Right lung (tissue), 5 donors: ENCODE measurements around the gene AGMO. TPM values are rescaled to one million over a fixed set of nuclear protein-coding genes. Genes with fewer than 3 reads are reported as not detected.

Experiments used
- DNase-seq, 2 donors: peaks; one replicate each; pipeline ENCODE4 v3.0.0-alpha.2; 2013
- polyA plus RNA-seq, 5 donors: library from polyadenylated mRNA; unstranded; fragments of 120-200 nt; gene quantifications; one replicate each; pipeline versions ENCODE4 v1.2.1 to v1.2.3, GENCODE V29; 2013; ENCODE audit warnings: inconsistent platforms in 1 of 5, low replicate concordance in 1 of 5; ENCODE audit not compliant: insufficient read length in 5 of 5, insufficient read depth in 1 of 5

Gene AGMO
- polyA plus RNA-seq, 5 donors: 0.36 to 0.79 (median 0.69) TPM

DNA sequence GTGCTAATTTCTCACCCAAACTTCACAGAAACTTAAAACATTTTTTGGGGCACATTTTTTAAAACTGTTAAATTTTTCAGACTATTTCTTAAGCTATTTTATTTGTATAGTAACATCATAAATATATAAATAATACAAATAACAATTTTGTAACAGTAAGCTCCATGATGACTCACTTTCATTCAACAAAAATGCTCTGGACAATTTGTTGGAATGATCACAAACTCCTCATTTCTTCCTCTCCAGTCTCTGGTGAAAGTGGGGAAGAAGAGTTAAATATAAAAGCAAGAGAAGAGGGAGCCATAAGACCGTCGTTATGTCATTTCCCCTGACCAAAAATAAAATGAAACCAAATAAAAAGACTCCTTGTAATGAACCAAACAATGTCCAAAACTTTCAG, 162.4 kb downstream of the AGMO start:
- DNase-seq: no peak

DNA sequence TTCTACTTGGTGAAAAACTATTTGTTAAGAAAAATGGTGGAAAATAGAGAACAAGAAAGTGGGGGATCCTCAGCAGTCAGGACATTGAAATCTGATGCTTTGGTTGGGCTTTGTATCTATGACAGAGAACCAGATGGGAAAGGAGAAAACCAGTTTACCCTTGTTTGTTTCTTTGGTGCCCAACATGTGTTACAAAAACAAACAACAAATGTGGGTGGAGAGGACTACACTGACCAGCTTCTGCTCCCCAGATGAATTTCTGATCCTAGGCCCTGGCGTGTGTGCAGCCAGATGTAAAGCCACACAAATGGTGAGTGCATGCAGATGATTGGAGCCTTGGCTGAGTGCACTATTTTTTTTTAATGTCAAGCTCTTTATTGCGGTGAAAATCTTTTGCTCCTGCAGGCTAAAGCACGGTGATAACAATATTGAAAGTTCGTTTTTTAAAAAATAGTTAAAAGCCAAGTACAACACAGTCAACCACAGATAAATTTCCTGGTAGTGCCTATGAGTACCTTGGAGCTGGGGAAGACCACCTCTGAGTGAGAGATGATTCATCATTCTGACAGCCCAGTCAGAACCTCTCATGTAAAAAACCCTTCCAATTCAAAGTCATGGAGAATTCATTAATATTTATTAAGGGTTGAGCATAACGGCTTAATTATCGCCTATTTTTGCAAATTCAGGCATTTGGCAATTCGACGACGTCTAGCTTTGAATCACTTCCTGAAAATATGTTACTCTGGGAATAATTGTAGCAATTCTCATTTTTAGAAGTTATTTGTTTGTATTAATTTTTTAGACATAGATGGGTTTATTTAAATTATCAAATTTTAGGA, 163.7 kb downstream of the AGMO start:
- no peak for DNase-seq

DNA sequence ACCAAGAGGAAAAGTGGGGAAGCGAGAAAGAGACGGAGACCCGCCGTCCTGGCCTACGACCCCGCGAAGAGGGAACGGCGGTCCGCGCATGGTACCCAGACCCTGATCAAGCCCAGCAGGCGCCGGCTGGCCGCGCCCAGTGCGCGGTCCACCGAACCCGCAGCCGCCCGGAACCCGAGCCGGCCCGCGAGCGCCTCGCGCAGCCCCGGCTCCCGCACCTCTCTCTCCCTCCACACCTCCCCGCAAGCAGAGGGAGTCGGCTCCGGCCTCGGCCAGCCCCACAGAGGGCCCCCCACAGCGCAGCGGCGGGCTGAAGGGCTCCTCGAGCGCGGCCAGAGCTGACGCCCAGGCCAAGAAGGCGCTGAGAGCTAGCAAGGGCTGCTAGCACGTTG, 164.7 kb downstream of the AGMO start:
- DNase-seq: no peak

DNA sequence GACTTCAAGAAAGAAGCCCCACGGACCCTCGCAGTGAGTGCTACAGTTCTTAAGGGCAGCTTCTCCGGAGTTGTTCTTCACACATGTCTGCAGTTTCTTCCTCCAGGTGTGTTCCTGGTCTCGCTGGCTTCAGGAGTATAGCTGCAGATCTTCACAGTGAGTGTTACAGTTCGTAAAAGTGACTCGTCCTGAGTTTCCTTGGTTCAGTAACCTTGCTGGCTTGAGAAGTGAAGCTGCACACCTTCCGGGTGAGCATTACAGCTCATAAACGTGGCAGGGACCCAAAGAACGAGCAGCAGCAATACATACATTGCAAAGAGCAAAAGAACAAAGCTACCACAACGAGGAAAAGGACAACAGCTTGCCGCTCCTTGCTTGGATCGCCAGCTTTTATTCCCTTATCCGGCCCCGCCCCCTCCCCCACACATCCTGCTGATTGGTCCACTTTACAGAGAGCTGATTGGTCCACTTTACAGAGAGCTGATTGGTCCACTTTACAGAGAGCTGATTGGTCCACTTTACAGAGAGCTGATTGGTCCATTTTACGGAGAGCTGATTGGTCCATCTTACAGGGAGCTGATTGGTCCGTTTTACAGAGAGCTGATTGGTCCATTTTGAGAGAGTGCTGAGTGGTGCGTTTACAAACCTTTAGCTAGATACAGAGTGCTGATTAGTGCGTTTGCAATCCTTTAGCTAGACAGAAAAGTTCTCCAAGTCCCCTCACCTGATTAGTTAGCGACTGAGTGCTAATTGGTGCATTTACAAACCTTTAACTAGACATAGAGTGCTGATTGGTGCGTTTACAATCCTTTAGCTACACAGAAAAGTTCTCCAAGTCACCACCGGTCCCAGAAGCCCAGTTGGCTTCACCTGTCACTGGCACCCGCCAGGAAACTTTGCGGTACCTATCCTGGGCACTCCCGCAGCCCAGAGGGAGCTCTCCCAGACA, 165.3 kb downstream of the AGMO start:
- no peak for DNase-seq

DNA sequence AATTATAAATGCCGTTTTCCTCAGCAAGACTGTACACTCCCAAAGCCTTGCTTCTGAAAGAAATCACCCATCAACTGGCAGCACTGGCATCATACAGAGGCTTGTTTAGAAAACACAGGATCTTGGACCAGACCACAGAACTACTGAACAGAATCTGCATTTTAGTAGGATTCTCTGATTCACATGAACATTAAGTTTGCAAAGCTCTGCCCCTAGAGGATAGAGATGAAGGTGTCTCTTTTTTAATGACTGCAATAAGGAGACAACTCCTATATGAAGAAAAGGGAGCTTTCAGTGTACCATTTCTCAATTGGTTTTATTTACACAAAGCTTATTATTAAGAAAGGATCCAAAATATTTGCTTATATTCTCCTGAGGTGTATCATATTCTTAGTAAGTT, 172.7 kb downstream of the AGMO start:
- DNase-seq: no peak

- DNase-seq: no peak
Measured at GRCh38 chr7:15378494-15379145, 183.2 kb downstream of the AGMO start.

DNA sequence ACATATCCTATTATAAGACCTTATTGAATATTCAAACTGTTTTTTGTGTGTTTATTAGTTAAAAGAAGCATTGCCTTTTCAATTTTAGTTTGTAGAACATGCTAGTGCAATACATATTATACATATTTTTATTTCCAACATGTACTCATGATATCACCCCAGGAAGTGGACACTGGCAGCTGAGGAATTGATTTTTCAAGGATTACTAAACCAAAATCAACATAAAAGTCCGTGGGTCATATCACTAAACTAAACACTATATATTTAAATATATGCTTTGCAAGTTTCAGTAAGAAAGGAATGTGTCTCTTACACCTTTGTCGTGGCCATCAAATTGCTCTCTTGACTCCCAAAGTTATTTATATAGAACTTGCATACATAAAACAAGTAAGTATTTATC, 185.2 kb downstream of the AGMO start:
- DNase-seq: no peak

DNA sequence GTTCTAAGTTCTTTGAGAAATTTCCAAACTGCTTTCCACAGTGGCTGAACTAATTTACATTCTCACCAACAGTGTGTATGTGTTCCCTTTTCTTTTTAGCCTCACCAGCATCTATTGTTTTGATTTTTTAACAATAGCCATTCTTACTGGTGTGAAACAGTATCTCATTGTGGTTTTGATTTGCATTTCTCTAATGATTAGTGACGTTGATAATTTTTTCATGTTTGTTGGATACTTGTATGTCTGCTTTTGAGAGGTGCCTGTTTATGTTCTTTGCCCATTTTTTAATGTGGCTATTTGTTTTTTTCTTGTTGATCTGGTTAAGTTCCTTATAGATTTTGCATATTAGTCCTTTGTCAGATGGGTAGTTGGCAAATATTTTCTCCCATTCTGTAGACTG, 191.4 kb downstream of the AGMO start:
- DNase-seq: no peak

DNA sequence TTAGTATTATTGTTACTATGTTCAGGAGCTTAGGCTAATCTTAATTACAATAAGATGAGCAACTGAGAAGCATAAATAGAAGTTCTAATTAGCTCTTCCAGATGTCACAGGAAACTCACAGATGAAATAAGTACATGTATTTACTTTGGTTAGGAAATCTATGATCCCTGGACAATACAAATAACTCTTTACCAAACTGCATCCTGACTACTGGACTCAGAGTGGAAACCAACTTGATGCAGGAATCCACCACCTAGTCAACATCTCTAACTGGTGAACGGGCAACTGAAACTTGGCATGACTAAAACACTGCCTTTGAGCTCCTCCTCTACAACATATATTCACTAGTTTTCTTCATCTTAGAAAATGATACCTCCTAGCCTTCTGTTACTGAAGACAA, 193.2 kb downstream of the AGMO start:
- no peak for DNase-seq

DNA sequence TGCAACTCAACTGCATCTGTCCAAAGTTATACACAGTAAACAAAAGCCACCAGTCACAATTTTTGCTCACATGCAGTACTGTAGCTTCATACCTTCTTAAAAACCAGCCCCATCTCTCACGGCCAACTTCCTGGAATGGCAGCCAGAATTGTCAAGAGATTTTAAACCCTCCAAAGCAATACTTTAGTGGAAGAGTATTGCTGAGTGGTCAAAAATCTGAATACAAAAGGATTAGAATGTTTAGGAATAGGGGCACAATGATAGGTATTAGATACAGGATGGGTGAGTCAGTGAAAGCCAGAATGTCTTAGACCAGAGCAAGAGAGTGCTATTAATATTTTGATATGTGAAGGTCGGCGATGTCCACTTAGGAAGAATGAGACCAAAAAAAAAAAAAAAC, 193.9 kb downstream of the AGMO start:
- no peak for DNase-seq

- DNase-seq: no peak
Measured at GRCh38 chr7:15358112-15358511, 203.7 kb downstream of the AGMO start.

GRCh38 chr7:15352421-15353206, 209.2 kb downstream of the AGMO start:
- DNase-seq: no peak

GRCh38 chr7:15345216-15345615, 216.6 kb downstream of the AGMO start:
- DNase-seq: no peak

DNA sequence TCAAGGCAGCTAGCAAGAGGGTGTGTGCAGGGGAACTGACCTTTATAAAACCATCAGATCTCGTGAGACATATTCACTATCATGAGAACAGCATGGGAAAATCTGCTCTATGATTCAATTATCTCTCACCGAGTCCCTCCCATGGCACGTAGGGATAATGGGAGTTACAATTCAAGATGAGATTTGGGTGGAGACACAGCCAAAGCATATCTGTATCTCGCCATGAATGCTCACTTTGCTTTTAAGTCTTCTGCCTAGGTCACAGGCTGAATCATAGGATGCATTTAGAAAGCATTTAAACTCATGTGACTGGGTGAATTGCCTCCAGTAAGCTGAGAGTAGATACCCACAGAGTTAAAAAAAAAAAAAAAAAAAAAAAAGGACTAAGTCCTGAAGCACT, 220.0 kb downstream of the AGMO start:
- no peak for DNase-seq

DNA sequence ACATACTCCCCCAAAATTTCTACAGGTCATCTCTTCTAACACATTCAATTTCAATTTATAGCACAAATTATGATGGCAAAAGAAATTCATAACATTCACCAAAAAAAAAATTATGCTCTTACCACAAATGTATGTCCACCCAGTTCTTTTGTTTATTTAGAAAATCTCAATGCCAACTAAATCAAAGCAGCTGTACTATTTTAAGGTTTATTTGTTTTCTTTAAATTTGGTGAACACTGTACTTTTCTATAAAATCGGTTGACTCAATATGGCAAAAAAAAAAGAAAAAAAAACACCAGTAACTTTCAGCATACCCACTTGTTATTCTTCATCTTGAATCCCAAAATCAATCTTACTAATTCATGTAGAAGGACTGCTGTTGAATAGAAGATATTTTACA, 225.7 kb downstream of the AGMO start:
- no peak for DNase-seq

DNA sequence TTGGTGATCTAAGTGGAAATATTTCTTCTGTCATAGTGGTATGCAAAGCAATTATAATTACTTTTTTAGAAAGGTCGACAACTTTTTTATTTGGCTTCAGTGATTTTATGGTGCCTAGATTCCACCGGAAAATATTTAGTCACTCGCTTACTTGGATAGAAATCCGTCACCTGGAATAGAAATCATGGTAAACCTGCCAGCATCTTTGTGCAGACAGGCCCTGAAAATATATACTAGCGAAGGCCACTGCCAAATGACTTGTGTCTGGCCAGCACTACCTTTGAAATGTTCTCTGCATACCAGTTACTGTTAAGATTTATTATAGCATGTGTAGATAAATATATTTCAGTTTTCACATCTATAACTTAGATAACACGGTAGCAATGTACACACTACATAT, 226.4 kb downstream of the AGMO start:
- no peak for DNase-seq

DNA sequence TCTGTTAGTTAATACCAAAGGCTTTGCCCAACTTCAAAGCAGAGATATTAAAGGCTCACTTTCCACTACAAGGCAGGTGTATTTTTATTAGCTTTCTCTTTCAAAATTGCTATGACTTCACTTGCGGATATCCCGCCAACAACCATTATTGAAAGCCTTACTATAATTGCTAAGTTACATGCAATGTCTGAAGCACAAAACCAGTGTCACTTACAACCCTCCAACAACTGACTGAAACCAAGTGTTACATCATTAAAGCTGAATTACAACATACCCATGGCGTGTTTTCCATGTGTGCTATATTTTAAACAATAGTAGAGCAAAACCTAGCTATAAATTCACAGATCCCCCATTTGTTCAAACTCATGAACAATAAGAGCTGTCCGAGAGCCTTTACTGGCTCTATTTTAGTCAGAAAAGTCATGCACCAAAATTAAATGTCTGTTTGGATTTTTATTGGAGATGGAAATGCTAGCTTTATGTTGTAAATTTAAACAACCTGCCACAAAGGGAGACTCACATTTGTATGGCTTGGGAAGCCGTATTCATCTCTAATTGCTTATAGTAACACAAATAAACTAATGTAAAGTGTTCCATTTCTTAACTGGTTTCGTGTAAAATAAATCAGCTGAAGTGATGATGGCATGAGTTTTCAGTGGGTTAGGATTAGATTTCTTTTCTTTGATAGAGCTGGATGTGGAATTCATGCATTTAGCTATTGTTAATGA, 227.1 kb downstream of the AGMO start:
- no peak for DNase-seq

GRCh38 chr7:15332956-15333355, 228.9 kb downstream of the AGMO start:
- no peak for DNase-seq

- DNase-seq: no peak
Measured at GRCh38 chr7:15330943-15331342, 230.9 kb downstream of the AGMO start.

DNA sequence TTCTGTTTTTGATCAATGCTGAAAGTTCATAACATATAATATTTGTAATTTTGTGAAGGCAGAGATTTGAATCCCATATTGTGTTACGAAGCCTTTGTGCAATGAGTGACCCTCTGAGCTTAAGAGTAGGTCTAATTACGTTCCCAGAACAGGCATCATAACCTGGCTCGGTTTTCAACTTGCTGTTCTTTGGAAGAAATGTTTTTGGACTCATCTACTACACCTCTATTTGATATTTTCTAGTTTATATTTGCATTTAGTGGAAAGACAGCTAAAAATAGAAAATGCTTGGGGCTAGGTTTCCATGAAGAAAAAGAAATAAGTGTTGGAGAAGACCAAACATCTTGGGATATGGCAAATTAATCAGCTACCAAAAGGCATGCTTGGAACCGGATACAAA, 234.8 kb downstream of the AGMO start:
- DNase-seq: no peak
